ENCODE results near the gene RAB3C.
"Not testable (repeated sequence)": the region's sequence is repeated elsewhere in the genome, so short reads cannot be mapped to it uniquely, and the experiment has no call there.

RAB3C gene

GRCh38 chr5:58672521-58672920, 89.6 kb downstream of the RAB3C start:
- no peak for DNase-seq (ENCODE audit: insufficient read length, low spot score)
- no peak for FAIRE-seq

DNA sequence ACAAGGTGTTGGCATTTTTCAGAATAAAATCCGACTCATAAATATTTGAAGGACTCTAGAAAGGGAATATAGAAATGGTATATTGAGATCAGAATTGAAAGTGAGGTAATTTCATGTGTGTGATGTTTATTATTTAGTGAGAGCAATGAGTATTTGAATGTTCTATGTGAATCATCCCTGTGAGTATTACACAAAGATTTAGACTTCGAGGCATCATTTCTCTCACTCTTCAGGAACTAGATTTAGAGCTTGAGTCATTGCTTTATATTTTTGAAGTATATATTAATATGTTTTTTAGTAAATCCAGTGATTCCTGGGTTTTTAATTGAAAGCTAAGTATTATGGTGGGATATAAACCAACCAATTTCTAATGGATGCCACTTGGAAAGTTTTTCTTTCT, 91.2 kb downstream of the RAB3C start:
- FAIRE-seq: no peak
- DNase-seq (ENCODE audit: insufficient read length, low spot score): no peak

DNA sequence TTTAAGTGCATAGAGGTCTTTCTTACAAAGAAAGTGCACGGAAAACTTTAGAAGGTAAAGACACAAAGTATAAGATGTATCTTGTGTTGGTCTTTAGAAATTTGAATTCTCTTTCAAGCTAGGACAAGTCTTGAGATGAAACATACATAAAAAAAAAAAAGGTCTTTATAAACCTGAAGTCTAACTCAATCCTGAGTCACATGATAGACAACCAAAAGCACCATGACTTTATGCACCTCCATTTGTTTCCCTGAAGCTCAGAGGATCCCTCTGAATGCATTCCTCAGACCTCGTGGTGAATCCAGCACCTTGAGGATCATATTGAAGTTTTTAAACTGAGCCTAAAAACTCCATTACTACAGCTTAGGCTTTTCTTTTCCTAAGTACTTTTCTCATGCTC, 91.8 kb downstream of the RAB3C start:
- FAIRE-seq: no peak
- DNase-seq (ENCODE audit: insufficient read length, low spot score): no peak

GRCh38 chr5:58675341-58675740, 92.5 kb downstream of the RAB3C start:
- no peak for FAIRE-seq
- DNase-seq (ENCODE audit: insufficient read length, low spot score): no peak

DNA sequence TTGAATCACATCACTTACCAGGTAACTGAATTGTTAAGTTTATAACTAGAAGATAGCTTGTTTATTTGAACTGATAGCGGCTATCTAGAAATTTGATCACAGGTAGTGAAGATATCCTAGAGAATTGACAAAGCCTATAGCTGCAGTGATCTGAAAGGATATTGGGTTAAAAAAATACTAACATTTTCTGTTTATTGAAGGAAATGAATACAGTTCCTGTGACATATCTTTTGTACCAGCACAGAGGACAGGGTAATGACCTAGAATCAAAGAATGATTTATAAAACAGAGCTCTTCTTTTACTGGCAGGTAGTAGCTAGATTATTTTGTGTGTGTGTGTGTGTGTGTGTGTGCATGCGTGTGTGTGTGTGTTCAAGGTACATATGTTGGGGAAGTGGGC, 94.8 kb downstream of the RAB3C start:
- FAIRE-seq: no peak
- no peak for DNase-seq (ENCODE audit: insufficient read length, low spot score)

DNA sequence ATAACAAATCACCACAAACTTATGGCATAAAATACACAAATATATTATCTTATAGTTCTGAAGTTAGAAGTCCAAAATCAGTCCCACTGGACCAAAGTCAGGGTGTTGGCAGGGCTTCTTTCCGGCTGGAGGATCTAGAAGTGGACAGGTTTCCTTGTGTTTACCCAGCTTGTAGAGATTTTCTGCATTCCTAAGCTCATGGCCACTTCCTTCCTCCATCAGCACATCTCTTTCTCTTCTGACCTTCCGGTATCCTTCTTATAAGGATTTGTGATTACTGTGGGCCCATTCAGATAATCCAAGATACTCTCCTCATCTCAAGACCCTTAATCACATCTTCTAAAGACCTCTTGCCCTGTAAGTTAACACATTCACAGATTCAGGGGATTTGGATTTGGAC, 97.6 kb downstream of the RAB3C start:
- FAIRE-seq (no peak), DNase-seq (ENCODE audit: insufficient read length, low spot score) (no peak)

DNA sequence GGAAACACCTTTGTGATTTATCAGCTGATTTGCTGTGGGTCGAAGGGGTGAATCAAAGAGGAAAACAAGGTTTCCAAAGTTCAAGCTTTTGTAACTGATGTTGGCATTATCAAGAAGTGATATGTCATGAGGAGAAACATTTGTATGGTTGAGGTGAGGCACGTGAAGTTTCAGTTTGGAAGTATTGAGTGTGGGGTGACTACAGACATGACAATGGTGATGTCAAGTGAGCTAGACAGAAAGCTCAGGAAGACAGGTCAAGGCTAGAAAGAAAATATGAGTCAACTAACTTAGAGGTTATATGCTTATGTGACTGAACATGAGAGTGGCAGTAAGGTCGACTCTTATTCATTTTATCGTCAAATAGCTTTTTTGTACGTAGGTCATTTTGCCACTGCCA, 99.1 kb downstream of the RAB3C start:
- no peak for DNase-seq (ENCODE audit: insufficient read length, low spot score)
- no peak for FAIRE-seq

DNA sequence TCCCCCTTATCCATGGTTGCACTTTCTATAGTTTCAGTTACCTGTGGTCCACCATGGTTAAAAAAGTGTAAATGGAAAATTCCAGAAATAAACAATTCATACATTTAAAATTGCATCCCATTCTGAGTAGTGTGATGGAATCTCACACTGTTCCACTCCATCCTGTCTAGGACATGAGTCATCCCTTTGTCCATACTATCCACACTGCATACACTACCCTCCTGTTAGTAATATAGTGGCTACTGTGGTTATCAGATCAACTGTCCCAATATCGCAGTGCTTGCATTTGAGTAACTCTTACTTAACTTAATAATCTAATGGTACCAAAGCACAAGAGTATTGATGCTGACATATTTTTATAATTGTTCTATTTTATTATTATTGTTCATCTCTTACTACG, 100.7 kb downstream of the RAB3C start:
- FAIRE-seq: no peak
- DNase-seq (ENCODE audit: insufficient read length, low spot score): no peak

DNA sequence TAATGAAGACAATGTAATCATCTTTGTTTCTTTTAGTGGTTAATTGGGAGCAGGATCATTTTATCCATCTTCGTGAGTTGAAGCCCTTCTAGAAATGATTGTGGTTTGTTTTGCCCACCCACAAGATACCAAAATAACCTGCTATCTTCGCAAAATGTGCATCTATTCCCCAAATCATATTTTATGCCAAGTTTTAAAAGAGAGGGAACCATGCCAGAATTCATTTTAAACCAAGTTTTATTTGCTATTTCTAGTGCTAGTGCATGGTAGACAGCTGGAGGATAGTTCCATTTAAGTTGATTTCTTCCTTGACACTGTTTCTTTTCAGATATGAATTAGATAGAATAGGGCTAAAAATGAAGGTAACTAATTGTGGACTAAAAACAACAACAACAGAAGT, 104.2 kb downstream of the RAB3C start:
- FAIRE-seq: no peak
- no peak for DNase-seq (ENCODE audit: insufficient read length, low spot score)

DNA sequence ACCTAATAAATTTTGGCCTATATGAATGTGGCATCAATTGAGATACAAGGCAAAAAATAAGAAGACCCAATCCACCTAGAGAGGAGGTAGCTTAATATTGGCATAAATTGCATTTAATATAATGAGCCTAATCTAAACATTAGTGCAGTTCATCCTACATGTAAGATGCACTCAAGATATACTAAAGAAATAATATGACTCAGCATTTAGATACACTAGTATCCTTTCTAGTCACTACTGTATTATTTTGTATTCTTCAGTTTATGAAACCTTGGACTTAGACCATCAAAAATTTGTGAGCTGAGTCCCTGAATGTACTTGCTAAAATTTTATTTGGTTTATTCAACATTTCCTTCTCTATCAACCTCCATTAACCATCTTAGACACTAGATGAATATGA, 104.7 kb downstream of the RAB3C start:
- DNase-seq (ENCODE audit: insufficient read length, low spot score) (no peak), FAIRE-seq (no peak)

DNA sequence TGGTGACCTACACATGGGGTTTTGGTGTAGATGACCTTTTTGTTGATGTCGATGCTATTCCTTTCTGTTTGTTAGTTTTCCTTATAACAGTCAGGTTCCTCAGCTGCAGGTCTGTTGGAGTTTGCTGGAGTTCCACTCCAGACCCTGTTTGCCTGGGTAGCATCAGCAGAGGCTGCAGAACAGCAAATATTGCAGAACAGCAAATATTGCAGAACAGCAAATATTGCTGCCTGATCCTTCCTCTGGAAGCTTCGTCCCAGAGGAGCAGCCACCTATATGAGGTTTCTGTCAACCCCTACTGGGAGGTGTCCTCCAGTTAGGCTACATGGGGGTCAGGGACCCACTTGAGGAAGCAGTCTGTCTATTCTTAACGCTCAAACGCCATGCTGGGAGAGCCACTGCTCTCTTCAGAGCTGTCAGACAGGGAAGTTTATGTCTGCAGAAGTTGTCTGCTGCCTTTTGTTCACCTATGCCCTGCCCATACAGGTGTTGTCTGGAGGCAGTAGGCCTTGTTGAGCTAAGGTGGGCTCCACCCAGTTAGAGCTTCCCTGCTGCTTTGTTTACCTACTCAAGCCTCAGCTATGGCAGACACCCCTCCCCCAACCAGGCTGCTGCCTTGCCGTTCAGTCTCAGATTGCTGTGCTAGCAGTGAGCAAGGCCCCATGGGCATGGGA, 116.3 kb downstream of the RAB3C start:
- FAIRE-seq: not testable (repeated sequence)

DNA sequence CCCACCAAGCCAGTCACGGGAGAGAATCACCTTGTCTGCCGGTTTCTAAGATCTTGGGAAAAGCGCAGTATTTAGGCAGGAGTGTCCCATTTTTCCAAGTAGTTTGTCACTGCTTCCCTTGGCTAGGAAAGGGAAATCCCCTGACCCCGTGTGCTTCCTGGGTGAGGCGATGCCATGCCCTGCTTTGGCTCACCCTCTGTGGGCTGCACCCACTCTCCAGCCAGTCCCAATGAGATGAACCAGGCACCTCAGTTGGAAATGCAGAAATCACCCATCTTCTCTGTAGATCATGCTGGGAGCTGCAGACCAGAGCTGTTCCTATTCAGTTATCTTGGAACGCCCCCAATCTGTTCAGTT, 116.9 kb downstream of the RAB3C start:
- DNase-seq (ENCODE audit: insufficient read length, low spot score) (no peak), FAIRE-seq (no peak)

More for the DNA sequence above, 116.3 kb downstream of the RAB3C start:
- DNase-seq (ENCODE audit: insufficient read length, low spot score): not testable (repeated sequence)

DNA sequence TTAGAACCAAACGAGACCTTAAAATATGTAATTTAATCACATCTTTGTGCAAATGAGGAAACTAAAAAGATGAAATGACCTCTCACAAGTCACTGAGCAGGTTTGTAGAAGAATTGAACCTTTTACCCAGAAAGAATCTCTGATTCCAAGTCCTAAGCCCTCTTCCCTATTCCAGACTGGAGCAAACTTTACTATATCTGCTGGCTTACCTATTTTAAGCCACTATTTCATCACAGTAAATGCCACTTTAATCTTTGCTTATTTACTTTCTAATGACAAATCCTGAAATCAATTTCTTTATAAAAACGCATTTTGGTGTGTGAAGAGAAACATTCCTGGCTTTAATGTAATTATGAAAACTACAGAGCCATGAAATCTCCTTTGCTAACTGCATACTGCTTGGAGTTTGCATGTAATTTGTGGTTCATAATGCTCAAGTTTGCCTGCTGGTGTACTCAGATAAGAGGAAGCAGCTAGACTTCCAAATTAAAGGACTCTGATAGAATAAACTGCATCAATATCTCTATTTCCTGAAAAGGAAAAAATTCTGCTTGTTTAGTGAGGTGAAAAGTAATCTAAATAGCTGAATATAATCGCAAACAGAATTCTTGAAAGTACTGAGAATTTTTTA, 121.2 kb downstream of the RAB3C start:
- no peak for FAIRE-seq
- no peak for DNase-seq (ENCODE audit: insufficient read length, low spot score)

GRCh38 chr5:58706736-58707135, 123.9 kb downstream of the RAB3C start:
- FAIRE-seq (no peak), DNase-seq (ENCODE audit: insufficient read length, low spot score) (no peak)

GRCh38 chr5:58708456-58708855, 125.6 kb downstream of the RAB3C start:
- DNase-seq (ENCODE audit: insufficient read length, low spot score): no peak
- no peak for FAIRE-seq

- not testable (repeated sequence) for FAIRE-seq; DNase-seq (ENCODE audit: insufficient read length, low spot score)
Measured at GRCh38 chr5:58710425-58710824, 127.5 kb downstream of the RAB3C start.

GRCh38 chr5:58710871-58711270, 128.0 kb downstream of the RAB3C start:
- DNase-seq (ENCODE audit: insufficient read length, low spot score) (no peak), FAIRE-seq (no peak)

- DNase-seq (ENCODE audit: insufficient read length, low spot score): no peak
- FAIRE-seq: no peak
Measured at GRCh38 chr5:58711965-58712364, 129.1 kb downstream of the RAB3C start.

GRCh38 chr5:58714046-58714445, 131.2 kb downstream of the RAB3C start:
- DNase-seq (ENCODE audit: insufficient read length, low spot score): no peak
- no peak for FAIRE-seq

GRCh38 chr5:58715997-58716656, 133.3 kb downstream of the RAB3C start:
- DNase-seq (ENCODE audit: insufficient read length, low spot score) (no peak), FAIRE-seq (no peak)

DNA sequence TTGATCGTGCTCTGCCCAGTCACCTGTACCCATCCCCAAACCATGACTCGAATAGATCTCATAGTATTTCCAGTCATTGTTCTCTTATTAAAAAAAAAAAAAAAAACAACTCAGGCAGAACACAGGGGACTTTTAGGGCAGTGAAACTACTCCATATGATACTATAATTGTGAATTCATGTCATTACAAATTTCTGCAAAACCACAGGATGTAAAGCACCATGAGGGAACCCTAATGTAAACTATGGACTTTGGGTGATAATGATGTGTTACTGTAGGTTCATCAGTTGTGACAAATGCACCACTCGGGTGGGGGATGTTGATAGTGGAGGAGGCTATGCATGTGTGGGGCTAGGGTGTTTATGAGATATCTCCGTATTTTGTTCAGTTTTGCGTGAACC, 133.8 kb downstream of the RAB3C start:
- DNase-seq (ENCODE audit: insufficient read length, low spot score) (no peak), FAIRE-seq (no peak)

GRCh38 chr5:58717303-58718007, 134.6 kb downstream of the RAB3C start:
- FAIRE-seq: no peak
- DNase-seq (ENCODE audit: insufficient read length, low spot score): no peak

Measured in HTR-8/SVneo (cell line).